NCI-H146 treated with DMSO at 0.1 percent for 48 hours (cell line): ENCODE measurements around the gene SUPT7L.
"Not testable (repeated sequence)": the region's sequence is repeated elsewhere in the genome, so short reads cannot be mapped to it uniquely, and the experiment has no call there.

Experiments used
- DNase-seq: peaks from one replicate; lab custom pipeline; 2025; ENCODE audit not compliant: unreplicated experiment; lab: John Stamatoyannopoulos, UW

The SUPT7L gene

GRCh38 chr2:27687232-27687631 lies 23.8 kb upstream of the SUPT7L start:
- no peak for DNase-seq

- DNase-seq, result no peak
Measured at GRCh38 chr2:27685577-27685976, 22.2 kb upstream of the SUPT7L start.

GRCh38 chr2:27685006-27685405 lies 21.6 kb upstream of the SUPT7L start:
- not testable (repeated sequence) for DNase-seq

- peak; percentile 83 for DNase-seq
Measured at GRCh38 chr2:27683390-27684071, 20.1 kb upstream of the SUPT7L start.

GRCh38 chr2:27682334-27682771 lies 18.9 kb upstream of the SUPT7L start:
- not testable (repeated sequence) for DNase-seq

- no peak for DNase-seq
Measured at GRCh38 chr2:27681841-27682240, 18.4 kb upstream of the SUPT7L start.

GRCh38 chr2:27680571-27680970 lies 17.2 kb upstream of the SUPT7L start:
- DNase-seq, result no peak

- DNase-seq, result no peak
Measured at GRCh38 chr2:27672723-27673486, 9.5 kb upstream of the SUPT7L start.

GRCh38 chr2:27671235-27671634 lies 7.8 kb upstream of the SUPT7L start:
- DNase-seq, result no peak

- DNase-seq, result no peak
Measured at GRCh38 chr2:27667446-27667845, 4.0 kb upstream of the SUPT7L start.

- no peak for DNase-seq
Measured at GRCh38 chr2:27664622-27665363, 1.4 kb upstream of the SUPT7L start.

GRCh38 chr2:27664154-27664574 lies 750 bp upstream of the SUPT7L start:
- no peak for DNase-seq

- no peak for DNase-seq
Measured at GRCh38 chr2:27661371-27661770, 2.0 kb downstream of the SUPT7L start.

- DNase-seq, result no peak
Measured at GRCh38 chr2:27655155-27655951, 8.1 kb downstream of the SUPT7L start.

GRCh38 chr2:27653397-27653796 lies 10.0 kb downstream of the SUPT7L start:
- no peak for DNase-seq

- no peak for DNase-seq
Measured at GRCh38 chr2:27652790-27653189, 10.6 kb downstream of the SUPT7L start.

- DNase-seq, result no peak
Measured at GRCh38 chr2:27652341-27652740, 11.1 kb downstream of the SUPT7L start.

- DNase-seq, result no peak
Measured at GRCh38 chr2:27651056-27651455, 12.4 kb downstream of the SUPT7L start.

- no peak for DNase-seq
Measured at GRCh38 chr2:27647737-27648136, 15.7 kb downstream of the SUPT7L start.

GRCh38 chr2:27647289-27647688 lies 16.1 kb downstream of the SUPT7L start:
- DNase-seq, result no peak

GRCh38 chr2:27645197-27645596 lies 18.2 kb downstream of the SUPT7L start:
- DNase-seq, result no peak
